GM21526 (cell line): Measurements from ENCODE around the gene C10orf67.
A peak's percentile ranks its signal among the peaks of the same experiment; 100 is the strongest.
"Not testable (repeated sequence)": the region's sequence is repeated elsewhere in the genome, so short reads cannot be mapped to it uniquely, and the experiment has no call there.

Experiments
- ATAC-seq: cut with Tn5 transposase; IDR thresholded peaks from one replicate; pipeline ENCODE4 v1.9.1; 2021; ENCODE audit warnings: moderate library complexity; ENCODE audit not compliant: unreplicated experiment, low FRiP score

The C10orf67 gene

GRCh38 chr10:23344241-23344841 is at the start of gene C10orf67:
C10orf67 (minus strand) TSS chr10:23344797; CDS start chr10:23344774, 23 bp downstream.
- no peak for ATAC-seq

- ATAC-seq = no peak
Measured at GRCh38 chr10:23391821-23392220, 47.2 kb upstream of the C10orf67 start.

GRCh38 chr10:23390809-23391208 is 46.2 kb upstream of the C10orf67 start:
- no peak for ATAC-seq

GRCh38 chr10:23390408-23390807 is 45.8 kb upstream of the C10orf67 start:
- not testable (repeated sequence) for ATAC-seq

GRCh38 chr10:23387516-23387915 is 42.9 kb upstream of the C10orf67 start:
- ATAC-seq = not testable (repeated sequence)

GRCh38 chr10:23386052-23386451 is 41.5 kb upstream of the C10orf67 start:
- no peak for ATAC-seq

- no peak for ATAC-seq
Measured at GRCh38 chr10:23384364-23384763, 39.8 kb upstream of the C10orf67 start.

GRCh38 chr10:23383637-23384036 is 39.0 kb upstream of the C10orf67 start:
- no peak for ATAC-seq

GRCh38 chr10:23381298-23382040 is 36.9 kb upstream of the C10orf67 start:
- no peak for ATAC-seq

- no peak for ATAC-seq
Measured at GRCh38 chr10:23379686-23380085, 35.1 kb upstream of the C10orf67 start.

GRCh38 chr10:23376229-23376655 is 31.6 kb upstream of the C10orf67 start:
- ATAC-seq = no peak

GRCh38 chr10:23375366-23375765 is 30.8 kb upstream of the C10orf67 start:
- no peak for ATAC-seq

- no peak for ATAC-seq
Measured at GRCh38 chr10:23373156-23373555, 28.6 kb upstream of the C10orf67 start.

- no peak for ATAC-seq
Measured at GRCh38 chr10:23371073-23371472, 26.5 kb upstream of the C10orf67 start.

- no peak for ATAC-seq
Measured at GRCh38 chr10:23370106-23370505, 25.5 kb upstream of the C10orf67 start.

GRCh38 chr10:23368816-23369640 is 24.4 kb upstream of the C10orf67 start:
- peak; percentile 67 for ATAC-seq

GRCh38 chr10:23367896-23368595 is 23.4 kb upstream of the C10orf67 start:
- ATAC-seq = no peak

- peak; percentile 43 for ATAC-seq
Measured at GRCh38 chr10:23365417-23366030, 20.9 kb upstream of the C10orf67 start.

- ATAC-seq = no peak
Measured at GRCh38 chr10:23364378-23364777, 19.8 kb upstream of the C10orf67 start.

- no peak for ATAC-seq
Measured at GRCh38 chr10:23363793-23364135, 19.2 kb upstream of the C10orf67 start.
